HCT116 (cell line): ENCODE results near the gene TAS2R30. TPM values are rescaled to one million over a fixed set of nuclear protein-coding genes. Genes with fewer than 3 reads are reported as not detected.

Experiments
- ATAC-seq: fragments of 200-7000 bp; cut with Tn5 transposase; 2 replicates; pipeline ENCODE4 v1.9.1; 2020; ENCODE audit warnings: mild to moderate bottlenecking, moderate library complexity
- BruUV-seq: library from RNA; stranded (reverse); fragments of 400-500 nt; replicated peaks from 2 replicates; lab custom pipeline; 2021; lab: Mats Ljungman, UMichigan
- CTCF ChIA-PET: fragments of 300-600 bp; sonication (Branson Sonifier 250); formaldehyde crosslinking; loops from one replicate; lab custom pipeline; 2021; ENCODE audit warnings: antibody characterized with exemption; lab: Charles Lee
- POLR2A ChIA-PET: fragments of 300-600, 350-600 bp; sonication (Branson Sonifier 250); formaldehyde crosslinking; loops from one replicate; lab custom pipeline; 2021; ENCODE audit warnings: antibody characterized with exemption; lab: Charles Lee
- RAD21 ChIA-PET, 2 experiments: fragments of 300-600 bp; sonication (Branson Sonifier 250); formaldehyde crosslinking; loops; one replicate each; lab custom pipeline; 2023; ENCODE audit warnings: low total read pairs in 2 of 2; ENCODE audit not compliant: uncharacterized antibody in 2 of 2, unreplicated experiment in 2 of 2, low non-redundant PET in 1 of 2; lab: Charles Lee
- DNase-seq: peaks from one replicate; pipeline ENCODE4 v3.0.0-alpha.2; 2010; ENCODE audit warnings: low read depth, low spot score
- H2AFZ ChIP-seq: fragments of 200-600 bp; shearing (Covaris generic), sonication (generic); 2 replicates; pipeline ENCODE4 v1.6.1; 2017; ENCODE audit warnings: low read depth, mixed run types, mixed read lengths, antibody characterized with exemption, low read length; ENCODE audit not compliant: poor library complexity, severe bottlenecking
- H3K27ac ChIP-seq: 2 replicates; pipeline ENCODE4 v1.5.1; 2012; ENCODE audit warnings: low read depth, low read length
- H3K27me3 ChIP-seq: fragments of 200-600 bp; sonication (generic); 2 replicates; pipeline ENCODE4 v1.6.1; 2016; ENCODE audit warnings: mixed run types, low read length, mixed read lengths; ENCODE audit not compliant: insufficient read depth
- H3K36me3 ChIP-seq, 2 experiments: fragments of 200-500 bp in 1 of 2; fragments of 200-600 bp in 1 of 2; sonication (Bioruptor generic) in 1 of 2; sonication (generic) in 1 of 2; 2 replicates each; pipeline versions ENCODE4 v1.5.1 to v1.6.1; 2014 to 2016; ENCODE audit warnings: low read length in 2 of 2, inconsistent platforms in 1 of 2, mixed read lengths in 1 of 2, mixed run types in 1 of 2; ENCODE audit not compliant: insufficient read depth in 2 of 2, control insufficient read depth in 1 of 2
- H3K4me1 ChIP-seq, 2 experiments: fragments of 200-600 bp in 1 of 2; sonication (generic) in 1 of 2; 2 replicates each; pipeline versions ENCODE4 v1.5.1 to v1.6.1; 2012 to 2017; ENCODE audit warnings: low read length in 2 of 2, inconsistent platforms in 1 of 2, mild to moderate bottlenecking in 1 of 2, mixed read lengths in 1 of 2, mixed run types in 1 of 2, moderate library complexity in 1 of 2; ENCODE audit not compliant: insufficient read depth in 2 of 2, control insufficient read depth in 1 of 2
- H3K4me2 ChIP-seq: fragments of 200-600 bp; sonication (generic); 2 replicates; pipeline ENCODE4 v1.6.1; 2017; ENCODE audit warnings: mixed run types, low read length, mixed read lengths
- H3K4me3 ChIP-seq, 2 experiments: fragments of 200-600 bp in 1 of 2; sonication (generic) in 1 of 2; replicated peaks in 1 of 2; 2 replicates each; pipeline ENCODE4 v1.5.1; 2011 to 2016; ENCODE audit warnings: low read length in 2 of 2, control low read depth in 1 of 2, low read depth in 1 of 2, mild to moderate bottlenecking in 1 of 2, mixed read lengths in 1 of 2, mixed run types in 1 of 2
- H3K79me2 ChIP-seq: fragments of 200-600 bp; sonication (generic); 2 replicates; pipeline ENCODE4 v1.6.1; 2017; ENCODE audit warnings: mild to moderate bottlenecking, mixed run types, low read length, moderate library complexity, mixed read lengths; ENCODE audit not compliant: insufficient read depth
- H3K9ac ChIP-seq: fragments of 200-600 bp; sonication (generic); 2 replicates; pipeline ENCODE4 v1.6.1; 2016; ENCODE audit warnings: low read length, mixed read lengths
- H3K9me2 ChIP-seq: fragments of 200-600 bp; sonication (generic), shearing (Covaris generic); 2 replicates; pipeline ENCODE4 v1.6.1; 2017; ENCODE audit warnings: mixed run types, mild to moderate bottlenecking, moderate library complexity; ENCODE audit not compliant: insufficient read depth
- H3K9me3 ChIP-seq, 2 experiments: fragments of 200-500 bp in 1 of 2; fragments of 200-600 bp in 1 of 2; sonication (Bioruptor generic) in 1 of 2; sonication (generic) in 1 of 2; 2 replicates each; pipeline ENCODE4 v1.6.1; 2014 to 2017; ENCODE audit warnings: low read length in 2 of 2, mixed read lengths in 2 of 2, inconsistent platforms in 1 of 2, low read depth in 1 of 2, mild to moderate bottlenecking in 1 of 2, mixed run types in 1 of 2, moderate library complexity in 1 of 2; ENCODE audit not compliant: control insufficient read depth in 1 of 2, insufficient read depth in 1 of 2
- H4K20me1 ChIP-seq: fragments of 200-600 bp; sonication (generic), shearing (Covaris generic); 2 replicates; pipeline ENCODE4 v1.6.1; 2017; ENCODE audit warnings: mixed run types, mild to moderate bottlenecking, moderate library complexity; ENCODE audit not compliant: insufficient read depth
- EZH2 ChIP-seq: fragments of 200-600 bp; sonication (generic); IDR thresholded peaks from 2 replicates; pipeline ENCODE4 v1.6.1; 2017; ENCODE audit warnings: antibody characterized with exemption, mixed run types
- EZH2phosphoT487 ChIP-seq: fragments of 200-600 bp; IDR thresholded peaks from 2 replicates; pipeline ENCODE4 v1.6.1; 2018; ENCODE audit warnings: antibody characterized with exemption, borderline replicate concordance
- FOSL1 ChIP-seq: IDR thresholded peaks from 2 replicates; pipeline ENCODE4 v1.6.1; 2012; ENCODE audit warnings: low read depth
- JUND ChIP-seq: IDR thresholded peaks from 2 replicates; pipeline ENCODE4 v1.6.1; 2012
- POLR2A ChIP-seq: IDR thresholded peaks from 2 replicates; pipeline ENCODE4 v1.7.0; 2011; ENCODE audit warnings: borderline replicate concordance; ENCODE audit not compliant: insufficient read depth, insufficient read length; ENCODE audit errors: extremely low read depth
- POLR2AphosphoS5 ChIP-seq: IDR thresholded peaks from 2 replicates; pipeline ENCODE4 v1.6.1; 2011; ENCODE audit warnings: mild to moderate bottlenecking, low read depth, low read length, moderate library complexity
- RAD21 ChIP-seq: IDR thresholded peaks from 2 replicates; pipeline ENCODE4 v1.6.1; 2012; ENCODE audit warnings: low read depth, mild to moderate bottlenecking
- REST ChIP-seq: IDR thresholded peaks from 2 replicates; pipeline ENCODE4 v1.6.1; 2012; ENCODE audit warnings: low read depth
- SIN3A ChIP-seq: IDR thresholded peaks from 2 replicates; pipeline ENCODE4 v1.6.1; 2012; ENCODE audit warnings: low read depth
- SP1 ChIP-seq: IDR thresholded peaks from 2 replicates; pipeline ENCODE4 v1.6.1; 2012; ENCODE audit warnings: low read depth
- TCF7L2 ChIP-seq: IDR thresholded peaks from 2 replicates; pipeline ENCODE4 v1.7.0; 2011; ENCODE audit warnings: borderline replicate concordance, inconsistent platforms; ENCODE audit not compliant: insufficient read depth, insufficient read length; ENCODE audit errors: extremely low read depth
- YY1 ChIP-seq: IDR thresholded peaks from 2 replicates; pipeline ENCODE4 v1.6.1; 2011; ENCODE audit warnings: low read length, low read depth, moderate library complexity, mild to moderate bottlenecking; ENCODE audit not compliant: insufficient replicate concordance; ENCODE audit errors: extremely low read depth
- ZBTB33 ChIP-seq: IDR thresholded peaks from 2 replicates; pipeline ENCODE4 v1.6.1; 2011; ENCODE audit warnings: mild to moderate bottlenecking, low read length, moderate library complexity; ENCODE audit not compliant: insufficient replicate concordance; ENCODE audit errors: extremely low read depth
- ZFX ChIP-seq: fragments of 450-650 bp; IDR thresholded peaks from 2 replicates; pipeline ENCODE4 v1.6.1; 2017
- intact Hi-C: fragments of 100-400 bp; cut with micrococcal nuclease; formaldehyde crosslinking; loops from 2 replicates; pipeline ENCODE4 v1.10.0; 2022
- total RNA-seq: library from RNA; stranded (reverse); gene quantifications from one replicate; pipeline ENCODE4 v1.2.1, GENCODE V29; 2021; ENCODE audit not compliant: unreplicated experiment
- TF ChIP-seq, protein P1 (sequence below), 3 experiments: fragments of 200-600 bp in 1 of 3; sonication (generic) in 1 of 3; IDR thresholded peaks in 2 of 3; conservative IDR thresholded peaks in 1 of 3; 2 replicates each; pipeline ENCODE4 v1.5.1; 2012 to 2017; ENCODE audit warnings: low read depth in 2 of 3, low read length in 2 of 3, antibody characterized with exemption in 1 of 3, borderline replicate concordance in 1 of 3, control low read depth in 1 of 3, mild to moderate bottlenecking in 1 of 3, mixed read lengths in 1 of 3, mixed run types in 1 of 3, moderate library complexity in 1 of 3; ENCODE audit not compliant: insufficient read depth in 1 of 3
- TF ChIP-seq, protein P2 (sequence below): IDR thresholded peaks from 2 replicates; pipeline ENCODE4 v1.6.1; 2012

Gene TAS2R30
- total RNA-seq, 1 experiment from 2014 or later: 1.5 TPM

GRCh38 chr12:11158885-11159444 lies 24.5 kb upstream of the TAS2R30 start:
- RAD21 ChIA-PET: no interaction called here
- Histone ChIP-seq H4K20me1 (no peaks in the 10 kb centered on the region), H3K27ac (no peak overlapping the region), H3K4me2 (no peak overlapping the region), H3K36me3 (no peaks in the 10 kb centered on the region), H3K9me2 (no peaks in the 10 kb centered on the region), H3K9ac (no peak overlapping the region), H3K9me3 (no peaks in the 10 kb centered on the region; a peak in 1 of 4 replicates), H3K4me1 (no peaks in the 10 kb centered on the region), H3K4me3 (no peak overlapping the region), H3K79me2 (peaks cover 100% of the 10 kb centered on the region), H3K27me3 (no peaks in the 10 kb centered on the region), H2AFZ (no peak overlapping the region)
- no peak for ATAC-seq
- no TSS peak for BruUV-seq
- TF ChIP-seq SP1 (no peak), ZBTB33 (no peak), SIN3A (no peak), TCF7L2 (no peak), YY1 (no peak), EZH2phosphoT487 (no peak), POLR2AphosphoS5 (no peak), REST (no peak), EZH2 (no peak), POLR2A (no peak), FOSL1 (no peak), ZFX (no peak), RAD21 (no peak), JUND (no peak)
- TF ChIP-seq, protein P1, sequence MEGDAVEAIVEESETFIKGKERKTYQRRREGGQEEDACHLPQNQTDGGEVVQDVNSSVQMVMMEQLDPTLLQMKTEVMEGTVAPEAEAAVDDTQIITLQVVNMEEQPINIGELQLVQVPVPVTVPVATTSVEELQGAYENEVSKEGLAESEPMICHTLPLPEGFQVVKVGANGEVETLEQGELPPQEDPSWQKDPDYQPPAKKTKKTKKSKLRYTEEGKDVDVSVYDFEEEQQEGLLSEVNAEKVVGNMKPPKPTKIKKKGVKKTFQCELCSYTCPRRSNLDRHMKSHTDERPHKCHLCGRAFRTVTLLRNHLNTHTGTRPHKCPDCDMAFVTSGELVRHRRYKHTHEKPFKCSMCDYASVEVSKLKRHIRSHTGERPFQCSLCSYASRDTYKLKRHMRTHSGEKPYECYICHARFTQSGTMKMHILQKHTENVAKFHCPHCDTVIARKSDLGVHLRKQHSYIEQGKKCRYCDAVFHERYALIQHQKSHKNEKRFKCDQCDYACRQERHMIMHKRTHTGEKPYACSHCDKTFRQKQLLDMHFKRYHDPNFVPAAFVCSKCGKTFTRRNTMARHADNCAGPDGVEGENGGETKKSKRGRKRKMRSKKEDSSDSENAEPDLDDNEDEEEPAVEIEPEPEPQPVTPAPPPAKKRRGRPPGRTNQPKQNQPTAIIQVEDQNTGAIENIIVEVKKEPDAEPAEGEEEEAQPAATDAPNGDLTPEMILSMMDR (IDR thresholded peaks at IDR 0.05 in 2 of 3, conservative IDR thresholded peaks at IDR 0.05 in 1 of 3; ENCODE audit: borderline replicate concordance in 1 of 3, insufficient read depth in 1 of 3, low read depth in 2 of 3, low read length in 2 of 3): no peak
- TF ChIP-seq, protein P2, sequence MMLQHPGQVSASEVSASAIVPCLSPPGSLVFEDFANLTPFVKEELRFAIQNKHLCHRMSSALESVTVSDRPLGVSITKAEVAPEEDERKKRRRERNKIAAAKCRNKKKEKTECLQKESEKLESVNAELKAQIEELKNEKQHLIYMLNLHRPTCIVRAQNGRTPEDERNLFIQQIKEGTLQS: no peak
- POLR2A ChIA-PET: interaction anchor here (0.8 kb wide), 1 partner anchor 12 kb away, joined by 3 read pairs; the partner anchor contains the start of gene SMIM10L1
- no peak for DNase-seq
- CTCF ChIA-PET: no interaction called here
- intact Hi-C loops: no loop called here
